Stomach (tissue), 9 donors: ENCODE results near the gene PROSER3. TPM values are rescaled to one million over a fixed set of nuclear protein-coding genes. Genes with fewer than 3 reads are reported as not detected.

ENCODE experiments used
- DNase-seq, 2 donors: peaks; one replicate each; pipeline versions ENCODE4 v3.0.0 to v3.0.0-alpha.2; 2013 to 2019
- H3K27ac ChIP-seq, 5 donors: fragments of 200-600 bp in 4 of 5; sonication (generic) in 4 of 5; one replicate each; pipeline ENCODE4 v1.5.1; 2013 to 2019; ENCODE audit warnings: mild to moderate bottlenecking in 1 of 5, moderate library complexity in 1 of 5
- H3K27me3 ChIP-seq, 3 donors: fragments of 200-600 bp; sonication (generic); one replicate each; pipeline ENCODE4 v1.5.1; 2017 to 2019; ENCODE audit warnings: mixed run types in 1 of 3
- H3K36me3 ChIP-seq, 4 donors: fragments of 200-600 bp; sonication (generic); 1 replicate in 3 of 4; 2 replicates in 1 of 4; pipeline ENCODE4 v1.5.1; 2016 to 2019
- H3K4me1 ChIP-seq, 4 donors: fragments of 200-600 bp; sonication (generic); one replicate each; pipeline ENCODE4 v1.5.1; 2016 to 2019
- H3K4me3 ChIP-seq, 4 donors: fragments of 200-600 bp; sonication (generic) in 3 of 4; one replicate each; pipeline ENCODE4 v1.5.1; 2016 to 2019; ENCODE audit warnings: mild to moderate bottlenecking in 1 of 4
- H3K9me3 ChIP-seq, 4 donors: fragments of 200-600 bp; sonication (generic); one replicate each; pipeline ENCODE4 v1.5.1; 2016 to 2019
- EP300 ChIP-seq: sonication (generic); formaldehyde crosslinking; IDR thresholded peaks from one replicate; pipeline ENCODE4 v1.6.1; 2017; ENCODE audit warnings: antibody characterized with exemption
- POLR2A ChIP-seq, 4 donors: fragments of 450-650 bp; IDR thresholded peaks; one replicate each; pipeline ENCODE4 v1.6.1; 2016; ENCODE audit warnings: antibody characterized with exemption in 4 of 4, control low read depth in 2 of 4, mild to moderate bottlenecking in 1 of 4, moderate library complexity in 1 of 4
- POLR2AphosphoS5 ChIP-seq, 3 donors: sonication (generic); formaldehyde crosslinking; IDR thresholded peaks; one replicate each; pipeline ENCODE4 v1.6.1; 2016; ENCODE audit warnings: antibody characterized with exemption in 3 of 3
- WGBS, 5 donors: extraction: QIAGEN DNeasy Blood & Tissue Kit in 3 of 5; methylation state at CpG; one replicate each; pipeline versions ENCODE4 v1.1.5 to v1.1.7; 2013 to 2018; 5-methylcytosine and 5-hydroxymethylcytosine counted together
- intact Hi-C: fragments of 100-400 bp; cut with DNase I; formaldehyde crosslinking; loops from one replicate; pipeline ENCODE4 v1.15.1; 2023; ENCODE audit warnings: low total_unique reads
- polyA plus RNA-seq, 3 donors: library from polyadenylated mRNA; stranded (reverse); fragments of 200-250 nt; gene quantifications; one replicate each; pipeline ENCODE4 v1.2.3, GENCODE V29; 2013
- total RNA-seq, 5 donors: library from RNA; depleted of rRNA; stranded (reverse); fragments of >200 nt; gene quantifications; one replicate each; pipeline versions ENCODE4 v1.1.0 to v1.2.3, GENCODE V29; 2014 to 2016
- TF ChIP-seq, protein P1 (sequence below), 7 experiments: fragments of 450-650 bp in 4 of 7; fragments of 200-600 bp in 3 of 7; sonication (generic) in 3 of 7; IDR thresholded peaks; one replicate each; pipeline ENCODE4 v1.5.1; 2016 to 2019; ENCODE audit warnings: antibody characterized with exemption in 7 of 7, control low read depth in 2 of 7, mild to moderate bottlenecking in 1 of 7
- donor health status: healthy with polysubstance abuse.
- donor health status: Bipolar disorder and iron deficiency.
- donor health status: healthy.

The PROSER3 gene
- total and polyA plus RNA-seq, 8 donors = 3.6 to 61.3 (median 10.5) TPM

GRCh38 chr19:35801828-35802227, 43.9 kb downstream of the PROSER3 start:
- Histone ChIP-seq H3K4me3 (no peak overlapping the region), H3K36me3 (no peaks in the 10 kb centered on the region), H3K4me1 (peaks cover 0 to 12% (median 0%) of the 10 kb centered on the region in 4 donors), H3K27ac (no peak overlapping the region), H3K9me3 (no peaks in the 10 kb centered on the region), H3K27me3 (peaks cover 0 to 60% (median 17%) of the 10 kb centered on the region in 3 donors)
- DNase-seq = no peak
- no peak for TF ChIP-seq POLR2A (IDR thresholded peaks at IDR 0.05)
- intact Hi-C loops = no loop called here
- 47 to 66% (median 51%) methylated on average over 3 of the region's 3 CpGs for WGBS, 5 donors

- no peaks in the 10 kb centered on the region for H3K36me3 ChIP-seq
- H3K4me3 ChIP-seq = no peak overlapping the region
- H3K27me3 ChIP-seq = peaks cover 0 to 44% (median 0%) of the 10 kb centered on the region in 3 donors
- DNase-seq = no peak
- 59 to 77% (median 63%) methylated on average over 3 to 5 of the region's 5 CpGs for WGBS, 5 donors
- no peaks in the 10 kb centered on the region for H3K9me3 ChIP-seq
- no peaks in the 10 kb centered on the region for H3K4me1 ChIP-seq
- no peak overlapping the region for H3K27ac ChIP-seq
- TF ChIP-seq POLR2A (IDR thresholded peaks at IDR 0.05) (no peak), EP300 (no peak), POLR2AphosphoS5 (IDR thresholded peaks at IDR 0.05) (no peak)
- TF ChIP-seq, protein P1, sequence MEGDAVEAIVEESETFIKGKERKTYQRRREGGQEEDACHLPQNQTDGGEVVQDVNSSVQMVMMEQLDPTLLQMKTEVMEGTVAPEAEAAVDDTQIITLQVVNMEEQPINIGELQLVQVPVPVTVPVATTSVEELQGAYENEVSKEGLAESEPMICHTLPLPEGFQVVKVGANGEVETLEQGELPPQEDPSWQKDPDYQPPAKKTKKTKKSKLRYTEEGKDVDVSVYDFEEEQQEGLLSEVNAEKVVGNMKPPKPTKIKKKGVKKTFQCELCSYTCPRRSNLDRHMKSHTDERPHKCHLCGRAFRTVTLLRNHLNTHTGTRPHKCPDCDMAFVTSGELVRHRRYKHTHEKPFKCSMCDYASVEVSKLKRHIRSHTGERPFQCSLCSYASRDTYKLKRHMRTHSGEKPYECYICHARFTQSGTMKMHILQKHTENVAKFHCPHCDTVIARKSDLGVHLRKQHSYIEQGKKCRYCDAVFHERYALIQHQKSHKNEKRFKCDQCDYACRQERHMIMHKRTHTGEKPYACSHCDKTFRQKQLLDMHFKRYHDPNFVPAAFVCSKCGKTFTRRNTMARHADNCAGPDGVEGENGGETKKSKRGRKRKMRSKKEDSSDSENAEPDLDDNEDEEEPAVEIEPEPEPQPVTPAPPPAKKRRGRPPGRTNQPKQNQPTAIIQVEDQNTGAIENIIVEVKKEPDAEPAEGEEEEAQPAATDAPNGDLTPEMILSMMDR (IDR thresholded peaks at IDR 0.05) = no peak
- intact Hi-C loops = no loop called here
Measured at GRCh38 chr19:35805526-35806102, 47.6 kb downstream of the PROSER3 start.

GRCh38 chr19:35806597-35806996, 48.6 kb downstream of the PROSER3 start:
- TF ChIP-seq, protein P1 (IDR thresholded peaks at IDR 0.05) = no peak
- TF ChIP-seq EP300 = no peak
- TF ChIP-seq POLR2A (IDR thresholded peaks at IDR 0.05) = no peak
- no peak for TF ChIP-seq POLR2AphosphoS5 (IDR thresholded peaks at IDR 0.05)
- intact Hi-C loops = no loop called here
- WGBS, 5 donors = 80 to 87% (median 83%) methylated on average over 13 to 18 of the region's 18 CpGs

GRCh38 chr19:35807633-35808032, 49.7 kb downstream of the PROSER3 start:
- no peak for DNase-seq
- H3K27ac ChIP-seq = no peak overlapping the region
- intact Hi-C loops = no loop called here
- TF ChIP-seq EP300 = no peak
- TF ChIP-seq POLR2A (IDR thresholded peaks at IDR 0.05) = no peak
- TF ChIP-seq, protein P1 (IDR thresholded peaks at IDR 0.05) = no peak
- no peak for TF ChIP-seq POLR2AphosphoS5 (IDR thresholded peaks at IDR 0.05)
- no peak overlapping the region for H3K4me3 ChIP-seq
- H3K4me1 ChIP-seq = no peaks in the 10 kb centered on the region
- no peaks in the 10 kb centered on the region for H3K9me3 ChIP-seq
- H3K27me3 ChIP-seq = peaks cover 0 to 59% (median 0%) of the 10 kb centered on the region in 3 donors
- WGBS, 5 donors = 89 to 95% (median 89%) methylated on average over 5 of the region's 5 CpGs
- no peaks in the 10 kb centered on the region for H3K36me3 ChIP-seq

More at GRCh38 chr19:35806597-35806996, 48.6 kb downstream of the PROSER3 start:
- no peak overlapping the region for H3K27ac ChIP-seq
- H3K36me3 ChIP-seq = no peaks in the 10 kb centered on the region
- H3K4me1 ChIP-seq = no peaks in the 10 kb centered on the region
- peaks cover 0 to 50% (median 0%) of the 10 kb centered on the region in 3 donors for H3K27me3 ChIP-seq
- no peak for DNase-seq
- H3K4me3 ChIP-seq = no peak overlapping the region
- no peaks in the 10 kb centered on the region for H3K9me3 ChIP-seq
